ENCODE data around the gene CEP55.
"Not testable (repeated sequence)": the region's sequence is repeated elsewhere in the genome, so short reads cannot be mapped to it uniquely, and the experiment has no call there.

The CEP55 gene

DNA sequence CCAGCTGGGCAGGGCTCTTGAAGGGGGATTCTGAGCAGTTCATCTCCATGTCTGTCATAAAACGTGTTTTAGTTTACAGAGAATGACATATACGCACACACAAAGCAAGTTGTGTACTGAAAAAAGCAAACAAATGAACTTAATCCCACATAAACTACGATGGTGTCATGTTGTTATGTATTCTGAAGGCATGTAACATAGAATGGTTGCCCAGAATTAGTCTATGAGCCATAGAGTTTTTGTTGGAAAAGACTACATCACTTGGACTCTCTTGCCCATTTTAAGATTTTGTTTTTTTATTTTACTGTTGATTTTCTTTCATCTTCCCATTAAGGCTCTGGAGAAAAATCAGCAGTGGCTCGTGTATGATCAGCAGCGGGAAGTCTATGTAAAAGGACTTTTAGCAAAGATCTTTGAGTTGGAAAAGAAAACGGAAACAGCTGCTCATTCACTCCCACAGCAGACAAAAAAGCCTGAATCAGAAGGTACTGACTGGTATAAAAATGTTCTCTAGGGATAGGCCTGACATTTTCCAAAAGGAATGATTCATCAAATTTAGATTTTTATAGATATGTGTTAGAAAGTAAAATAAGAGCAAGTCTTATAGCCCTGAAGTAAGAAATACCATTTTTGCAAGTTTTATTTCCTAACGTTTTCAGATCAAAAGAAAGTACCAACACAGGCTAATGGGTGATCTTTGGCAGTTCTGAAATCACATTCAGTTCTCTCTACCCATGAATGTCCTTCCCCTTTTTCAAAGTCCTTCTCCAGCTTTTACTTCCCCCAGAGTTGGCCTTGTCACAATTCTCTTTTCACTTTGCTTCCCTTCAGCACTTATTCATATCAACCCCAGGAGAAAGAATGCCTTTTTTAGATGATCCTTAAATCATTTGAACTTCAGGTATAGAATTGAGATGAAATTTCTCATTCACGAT lies 18.9 kb downstream of the CEP55 start:
- peak; percentile 23 to 27 for DNase-seq

- no peak for DNase-seq
Measured at GRCh38 chr10:93516006-93516380, 19.6 kb downstream of the CEP55 start.

DNA sequence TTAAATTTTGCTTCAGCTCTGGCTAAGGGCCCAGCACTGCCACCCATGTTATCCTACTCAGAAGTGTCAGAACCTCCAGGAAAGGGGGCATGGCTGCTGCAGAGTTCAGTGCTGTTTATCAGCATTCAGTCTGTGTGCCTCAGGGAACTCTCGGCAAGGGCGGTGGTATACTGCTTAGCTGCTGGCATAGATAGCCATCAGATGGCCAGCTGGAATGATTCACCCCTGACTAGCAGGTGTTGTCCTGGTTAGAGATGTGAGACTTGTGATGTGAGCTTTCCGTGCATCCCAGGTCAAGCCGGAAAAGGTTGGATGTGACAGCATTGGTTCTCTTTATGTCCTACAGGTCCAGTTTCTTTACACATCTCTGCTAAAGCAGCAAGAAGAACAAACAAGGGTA lies 22.1 kb downstream of the CEP55 start:
- DNase-seq, result no peak

GRCh38 chr10:93535293-93535692 lies 38.9 kb downstream of the CEP55 start:
- DNase-seq, result no peak

DNA sequence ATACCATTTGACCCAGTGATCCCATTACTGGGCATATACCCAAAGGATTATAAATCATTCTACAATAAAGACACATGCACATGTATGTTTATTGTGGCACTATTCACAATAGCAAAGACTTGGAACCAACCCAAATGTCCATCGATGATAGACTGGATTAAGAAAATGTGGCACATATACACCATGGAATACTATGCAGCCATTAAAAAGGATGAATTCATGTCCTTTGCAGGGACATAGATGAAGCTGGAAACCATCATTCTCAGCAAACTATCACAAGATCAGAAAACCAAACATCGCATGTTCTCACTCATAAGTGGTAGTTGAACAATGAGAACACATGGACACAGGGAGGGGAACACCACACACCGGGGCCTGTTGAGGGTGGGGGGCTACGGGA lies 44.5 kb downstream of the CEP55 start:
- not testable (repeated sequence) for DNase-seq

DNA sequence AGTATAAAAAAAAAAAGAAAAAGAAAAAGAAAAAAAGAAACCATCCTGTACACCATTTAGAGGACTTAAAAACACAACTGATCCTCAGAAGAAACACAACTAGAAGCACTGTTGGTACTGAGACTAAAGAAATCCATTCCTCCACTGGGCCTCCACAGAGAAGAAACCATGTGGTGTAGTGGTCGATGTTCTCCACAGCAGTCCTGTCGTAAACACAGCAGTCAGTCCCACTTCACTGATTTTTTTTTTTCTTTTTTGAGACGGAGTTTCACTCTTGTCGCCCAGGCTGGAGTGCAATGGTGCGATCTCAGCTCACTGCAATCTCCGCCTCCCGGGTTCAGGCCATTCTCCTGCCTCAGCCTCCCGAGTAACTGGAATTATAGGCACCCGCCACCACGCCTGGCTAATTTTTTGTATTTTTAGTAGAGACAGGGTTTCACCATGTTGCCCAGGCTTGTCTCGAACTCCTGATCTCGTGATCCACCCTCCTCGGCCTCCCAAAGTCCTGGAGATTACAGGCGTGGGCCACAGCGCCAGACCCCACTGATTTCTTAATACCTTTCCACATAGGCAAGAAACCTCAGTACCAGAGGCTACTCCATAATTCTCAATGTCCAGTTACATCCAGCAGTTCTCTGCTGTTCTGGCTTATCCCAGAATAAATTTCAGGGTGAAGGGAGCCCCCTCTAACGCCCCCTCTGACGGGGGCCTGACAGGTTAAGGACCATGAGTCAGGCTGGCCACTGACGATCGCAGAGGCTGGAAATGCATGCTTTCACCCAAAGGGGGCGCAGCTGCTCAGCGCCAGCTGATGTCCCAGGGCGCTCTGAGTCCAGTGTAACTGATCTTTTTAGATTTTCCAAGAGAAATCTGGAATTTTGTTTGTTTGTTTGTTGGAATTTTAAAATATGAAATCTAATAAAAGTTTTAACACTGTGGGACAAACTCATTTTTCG lies 45.3 kb downstream of the CEP55 start:
- DNase-seq, result no peak

DNA sequence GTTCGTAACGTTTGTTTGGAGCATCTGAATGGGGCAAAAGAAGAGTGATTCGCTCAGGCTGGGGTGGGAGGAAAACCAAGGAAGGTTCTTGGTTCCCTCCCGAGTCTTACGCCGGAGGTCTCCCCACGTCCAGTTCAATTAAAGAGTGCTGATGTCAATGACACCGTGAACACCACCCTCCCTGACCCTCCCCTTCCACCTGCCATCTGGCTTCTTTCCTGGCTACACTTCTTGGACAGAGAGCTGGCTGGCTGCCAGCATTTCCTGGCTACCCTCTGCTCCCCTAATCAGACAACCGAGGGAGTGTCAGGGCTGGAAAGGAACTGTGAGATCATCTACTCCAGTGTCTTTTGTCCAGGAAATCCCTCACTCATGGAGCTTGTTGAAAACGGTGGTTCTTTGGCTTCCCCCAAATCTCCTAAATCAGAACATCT lies 46.0 kb downstream of the CEP55 start:
- no peak for DNase-seq

DNA sequence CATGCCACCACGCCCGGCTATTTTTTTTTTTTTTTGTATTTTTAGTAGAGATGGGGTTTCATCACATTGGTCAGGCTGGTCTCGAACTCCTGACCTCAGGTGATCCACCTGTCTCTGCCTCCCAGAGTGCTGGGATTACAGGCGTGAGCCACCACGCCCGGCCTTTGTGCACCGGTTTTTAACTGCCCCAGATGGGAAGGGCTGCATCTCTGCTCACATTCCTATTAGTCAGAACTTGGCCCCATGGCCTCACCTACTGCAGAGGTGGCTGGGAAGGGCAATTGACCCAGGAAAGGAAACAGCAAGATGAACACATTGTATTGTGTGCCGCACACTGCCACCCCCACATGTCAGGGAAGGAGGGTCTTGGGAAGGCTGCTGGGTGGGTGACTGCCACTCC lies 50.6 kb downstream of the CEP55 start:
- not testable (repeated sequence) for DNase-seq

DNA sequence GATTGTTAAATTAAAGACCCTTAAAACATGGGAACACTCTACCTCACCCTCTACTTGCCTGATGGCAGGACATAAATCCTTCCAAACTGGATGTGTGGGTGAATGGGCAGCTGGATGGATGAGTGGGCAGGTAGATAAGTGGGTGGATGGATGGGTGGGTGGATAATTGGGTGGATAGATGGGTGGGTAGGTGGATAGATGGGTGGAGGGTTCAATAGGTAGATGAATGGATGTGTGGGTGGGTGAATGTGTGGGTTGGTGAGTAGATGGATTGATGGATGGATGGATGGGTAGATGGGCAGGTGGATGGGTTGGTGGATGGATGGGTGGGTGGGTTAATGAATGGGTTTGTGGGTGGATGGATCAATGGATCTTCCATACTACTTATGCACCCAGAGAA lies 51.1 kb downstream of the CEP55 start:
- no peak for DNase-seq

GRCh38 chr10:93548376-93549071 lies 52.1 kb downstream of the CEP55 start:
- no peak for DNase-seq

DNA sequence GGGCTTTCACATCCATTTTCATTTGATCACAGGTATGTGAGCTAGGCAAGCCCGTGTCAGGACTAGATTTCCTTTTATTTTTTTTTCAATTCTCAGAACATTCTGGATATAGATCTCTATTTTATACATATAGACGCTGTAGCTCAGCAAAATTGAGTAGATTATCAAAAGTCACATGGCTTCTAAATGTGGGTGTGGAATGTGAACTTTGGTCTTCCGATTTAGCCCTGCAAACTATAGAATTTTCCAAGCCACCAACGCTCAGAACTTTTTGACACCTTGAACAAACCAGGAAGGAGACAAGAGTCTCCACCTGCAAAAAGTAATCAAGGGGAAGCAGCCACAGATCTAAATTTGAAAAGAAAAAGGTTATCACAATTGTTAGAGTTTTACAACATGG lies 54.2 kb downstream of the CEP55 start:
- DNase-seq, result no peak

DNA sequence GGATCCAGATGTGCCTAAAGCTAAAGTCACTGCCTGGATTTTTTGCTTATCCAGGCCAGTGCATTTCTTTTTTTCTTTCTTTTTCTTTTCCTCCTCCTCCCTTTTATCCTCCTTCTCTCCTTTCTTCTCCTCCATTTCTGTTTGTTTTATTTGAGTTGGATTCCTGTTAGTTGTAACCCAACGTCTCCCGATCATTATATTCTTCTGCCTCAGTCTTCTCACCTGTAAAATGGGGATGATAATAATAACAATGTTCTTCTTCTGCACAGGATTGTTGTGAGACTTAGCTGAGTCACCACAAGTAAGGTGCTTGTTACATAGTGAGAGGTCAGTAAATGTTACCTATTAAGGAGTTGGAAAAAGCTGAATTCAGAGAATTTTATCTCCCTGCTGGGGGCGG lies 56.4 kb downstream of the CEP55 start:
- DNase-seq, result no peak

- no peak for DNase-seq
Measured at GRCh38 chr10:93553482-93554315, 57.3 kb downstream of the CEP55 start.

GRCh38 chr10:93554316-93554663 lies 57.9 kb downstream of the CEP55 start:
- no peak for DNase-seq

DNA sequence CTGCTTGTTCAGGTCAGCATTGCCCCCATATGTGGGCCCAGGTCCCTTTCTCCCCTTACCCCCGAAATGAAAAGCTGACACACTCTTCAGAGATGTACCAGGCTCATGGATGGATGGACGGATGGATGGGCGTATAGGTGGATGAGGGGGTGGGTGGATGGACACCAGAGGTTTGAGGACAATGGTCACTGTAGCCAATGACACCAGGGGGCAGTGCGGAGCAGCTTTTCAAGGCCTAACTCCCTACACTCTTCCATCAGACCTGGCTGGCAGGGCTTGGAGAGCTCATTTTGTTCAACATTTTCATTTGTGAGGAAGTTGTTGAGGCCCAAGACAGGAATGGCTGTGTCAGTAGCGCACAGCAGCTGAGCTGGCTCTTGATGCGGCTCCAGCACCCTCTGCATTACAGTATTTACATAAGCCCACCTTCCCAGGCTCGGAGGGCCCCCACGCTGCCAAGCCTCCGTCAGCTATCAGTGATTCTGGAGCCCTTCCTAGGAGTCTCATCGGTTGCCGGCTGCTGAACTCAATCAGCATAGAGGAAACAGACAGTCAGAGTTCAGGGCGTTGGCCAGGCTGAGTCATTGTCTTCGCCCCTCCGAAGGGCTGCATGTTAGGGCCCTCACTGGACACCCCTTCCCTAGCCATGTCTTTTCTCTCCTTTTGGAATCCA lies 58.5 kb downstream of the CEP55 start:
- peak; percentile 52 to 74 for DNase-seq

GRCh38 chr10:93559490-93559889 lies 63.1 kb downstream of the CEP55 start:
- DNase-seq, result no peak

- no peak for DNase-seq
Measured at GRCh38 chr10:93560541-93560940, 64.1 kb downstream of the CEP55 start.

GRCh38 chr10:93565446-93565845 lies 69.0 kb downstream of the CEP55 start:
- no peak for DNase-seq

- no peak for DNase-seq
Measured at GRCh38 chr10:93566435-93567276, 70.2 kb downstream of the CEP55 start, which contains the start of gene FFAR4. Gene FFAR4 (plus strand): TSS chr10:93566665. CDS start chr10:93566721, 56 bp downstream.

Measured in AML-193 (cell line).